Posterior vena cava (tissue), 2 donors: ENCODE data around the gene LMLN. TPM values are rescaled to one million over a fixed set of nuclear protein-coding genes. Genes with fewer than 3 reads are reported as not detected.
"Not testable (repeated sequence)": the region's sequence is repeated elsewhere in the genome, so short reads cannot be mapped to it uniquely, and the experiment has no call there.

Experiments
- DNase-seq: peaks from one replicate; pipeline ENCODE4 v3.0.0-alpha.2; 2020; ENCODE audit warnings: low spot score
- intact Hi-C, 2 donors: fragments of 100-400 bp; cut with DNase I; formaldehyde crosslinking; loops; one replicate each; pipeline versions ENCODE4 v1.14.1 to v1.14.2; 2022 to 2023
- total RNA-seq, 2 donors: library from RNA; stranded (reverse); fragmentation: NEBNext Ultra II Directional; extraction: Animal tissue kit (Norgen Biotek cat#: 25700); gene quantifications; one replicate each; pipeline ENCODE4 v1.2.1, GENCODE V29; 2021
- donor health status: DM: yes; HTN: yes; CAD: no.
- donor health status: DM: yes; HTN: yes; CAD: no.

LMLN gene
- total RNA-seq, 2 donors from 2014 or later = 6.5 to 7.3 TPM

DNA sequence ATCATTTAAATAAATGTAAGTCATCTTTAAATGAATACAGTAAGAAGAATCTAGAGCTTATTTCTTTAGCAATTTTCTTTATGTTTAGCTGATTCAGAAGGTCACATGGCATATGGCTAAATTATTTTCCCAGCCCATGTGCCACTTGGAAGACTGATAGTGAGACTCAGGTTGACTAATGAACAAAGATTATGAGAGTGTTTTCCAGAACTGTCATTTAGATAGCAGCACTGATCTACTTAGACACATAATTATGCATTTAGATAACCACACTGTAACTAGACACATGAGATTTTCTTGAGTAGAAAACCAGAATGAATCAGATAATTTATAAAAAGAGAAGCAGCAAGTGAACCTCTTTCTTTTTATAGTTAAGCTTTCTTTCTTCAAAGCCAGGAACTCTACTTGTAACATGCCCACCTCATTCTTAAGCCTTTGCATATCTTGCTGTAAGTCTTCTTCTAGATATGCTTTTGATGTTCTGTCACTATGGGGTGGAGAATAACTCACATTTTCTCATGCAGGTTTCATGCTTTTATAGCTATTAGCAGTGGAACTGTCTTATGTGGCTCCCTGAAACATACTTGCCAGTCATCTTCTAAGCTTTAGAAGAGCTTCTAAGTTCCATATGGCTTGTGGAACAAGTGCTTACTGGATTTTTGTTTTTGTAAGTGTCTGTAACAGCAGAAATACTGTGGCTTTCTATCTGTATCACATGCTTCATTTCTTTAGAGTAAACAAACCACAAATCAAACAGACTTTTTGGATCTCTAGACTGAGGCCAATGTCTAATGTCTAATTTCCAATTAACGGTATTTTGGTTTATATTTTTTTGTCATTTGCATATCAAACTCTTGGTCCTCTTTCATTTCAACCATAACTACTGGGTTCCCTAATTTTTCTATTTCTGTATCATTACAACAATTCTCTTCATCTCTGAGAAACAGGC lies 101.4 kb downstream of the LMLN start:
- intact Hi-C loops = no loop called here
- no peak for DNase-seq

DNA sequence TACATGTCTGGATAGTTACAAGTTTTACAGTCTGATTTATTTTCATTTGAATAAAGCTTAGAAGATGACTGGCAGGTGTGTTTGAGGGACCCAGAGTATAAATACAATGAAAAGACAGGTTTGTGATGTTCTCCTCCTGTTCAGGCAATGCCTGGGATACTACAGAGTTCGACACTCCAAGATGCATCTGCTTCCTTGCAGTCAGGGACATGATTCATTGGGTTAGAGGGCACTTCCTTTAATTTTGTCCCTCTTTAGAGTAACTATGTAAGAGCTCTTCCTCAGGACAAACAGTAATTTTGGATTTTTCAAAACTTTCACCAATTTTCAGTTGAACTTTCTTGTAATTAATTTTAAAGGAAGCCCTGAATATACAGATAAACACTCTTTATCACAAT lies 102.0 kb downstream of the LMLN start:
- intact Hi-C loops = no loop called here

DNA sequence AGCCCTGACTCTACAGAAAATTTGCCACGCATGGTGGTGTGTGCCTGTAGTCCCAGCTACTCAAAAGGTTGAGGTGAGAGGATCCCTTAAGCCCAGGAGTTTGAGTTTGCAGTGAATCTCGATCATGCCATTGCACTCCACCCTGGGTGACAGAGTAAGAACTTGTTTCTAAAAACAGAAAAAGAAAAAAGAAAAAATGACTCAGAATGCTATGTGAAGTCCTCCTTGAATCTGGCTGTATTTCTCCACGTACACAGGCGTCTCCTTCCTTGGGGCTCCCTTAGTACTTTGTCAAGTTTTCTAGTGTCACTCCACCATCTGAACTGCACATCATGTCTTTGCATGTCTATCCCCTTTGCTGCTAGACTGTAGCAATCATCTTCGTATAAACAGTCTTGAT lies 104.4 kb downstream of the LMLN start:
- no peak for DNase-seq
- intact Hi-C loops = no loop called here

More for the DNA sequence above, 102.0 kb downstream of the LMLN start:
- DNase-seq = no peak

DNA sequence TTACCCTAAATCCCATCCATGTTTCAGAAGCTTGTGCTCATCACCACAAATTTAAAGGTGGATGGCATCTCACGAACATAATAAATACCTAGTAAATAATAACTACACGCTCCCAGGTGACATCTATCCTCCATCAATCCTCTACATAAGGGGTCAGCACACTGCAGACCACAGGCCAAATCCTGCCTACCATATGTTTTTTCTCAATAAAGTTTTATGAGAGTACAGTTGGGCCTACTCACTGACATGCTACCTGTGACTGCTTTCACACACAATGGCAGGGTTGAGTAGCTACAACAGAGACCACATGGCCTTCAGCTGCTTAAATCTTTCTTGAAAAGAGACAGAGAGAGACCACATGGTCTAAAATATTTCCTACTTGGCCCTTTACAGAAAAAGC lies 105.9 kb downstream of the LMLN start:
- intact Hi-C loops = no loop called here

DNA sequence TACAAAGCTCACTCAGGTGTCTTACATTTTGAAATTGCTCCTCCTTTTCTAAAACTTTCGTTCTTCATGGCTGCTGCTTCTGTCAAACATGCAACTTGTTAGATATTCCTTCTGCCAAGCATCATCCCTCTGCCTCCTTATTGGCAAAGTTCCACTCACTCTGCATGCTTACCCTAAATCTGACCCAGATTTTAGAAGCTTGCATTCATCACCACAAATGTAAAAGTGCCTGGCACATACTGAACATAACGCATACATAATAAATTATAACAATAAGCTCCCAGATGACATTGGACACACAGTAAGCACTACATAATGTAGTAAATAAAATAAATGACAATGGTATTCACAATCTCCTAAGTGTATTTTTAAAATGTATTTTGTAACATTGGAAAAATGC lies 107.4 kb downstream of the LMLN start:
- intact Hi-C loops = no loop called here
- no peak for DNase-seq

More for the DNA sequence above, 105.9 kb downstream of the LMLN start:
- no peak for DNase-seq

GRCh38 chr3:198070871-198071270 lies 110.9 kb downstream of the LMLN start:
- intact Hi-C loops = no loop called here
- no peak for DNase-seq

GRCh38 chr3:198071602-198072287 lies 111.7 kb downstream of the LMLN start:
- DNase-seq = no peak
- intact Hi-C loops = no loop called here

DNA sequence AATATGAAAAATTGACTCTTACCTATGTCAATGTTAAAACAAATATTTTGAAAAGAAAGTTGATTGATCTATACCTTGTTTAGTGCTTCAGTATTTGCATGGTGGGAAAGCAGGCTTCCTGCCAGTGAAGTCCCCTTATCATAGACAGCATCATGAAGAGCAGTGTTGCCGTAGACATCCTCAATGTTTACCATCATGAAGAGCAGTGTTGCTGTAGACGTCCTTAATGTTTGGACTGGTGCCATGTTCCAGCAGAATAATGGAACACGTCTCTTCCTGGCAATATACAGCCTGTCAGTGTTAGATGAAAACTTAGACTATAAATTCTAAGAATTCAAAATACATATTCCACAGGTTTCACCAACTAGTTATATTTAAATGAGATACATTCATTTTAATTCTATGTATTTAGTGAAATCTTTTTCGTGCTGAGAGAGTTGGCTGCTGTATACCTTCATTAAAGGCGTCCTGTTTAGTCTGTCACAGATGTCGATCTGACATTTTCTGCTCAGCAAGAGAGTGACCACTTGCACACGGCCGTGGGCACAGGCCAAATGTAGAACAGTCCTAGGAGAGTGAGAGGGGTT lies 116.8 kb downstream of the LMLN start:
- intact Hi-C loops = no loop called here
- no peak for DNase-seq

- DNase-seq = no peak
- intact Hi-C loops = no loop called here
These were observed 119.9 kb downstream of the LMLN start for GRCh38 chr3:198079771-198080520.

DNA sequence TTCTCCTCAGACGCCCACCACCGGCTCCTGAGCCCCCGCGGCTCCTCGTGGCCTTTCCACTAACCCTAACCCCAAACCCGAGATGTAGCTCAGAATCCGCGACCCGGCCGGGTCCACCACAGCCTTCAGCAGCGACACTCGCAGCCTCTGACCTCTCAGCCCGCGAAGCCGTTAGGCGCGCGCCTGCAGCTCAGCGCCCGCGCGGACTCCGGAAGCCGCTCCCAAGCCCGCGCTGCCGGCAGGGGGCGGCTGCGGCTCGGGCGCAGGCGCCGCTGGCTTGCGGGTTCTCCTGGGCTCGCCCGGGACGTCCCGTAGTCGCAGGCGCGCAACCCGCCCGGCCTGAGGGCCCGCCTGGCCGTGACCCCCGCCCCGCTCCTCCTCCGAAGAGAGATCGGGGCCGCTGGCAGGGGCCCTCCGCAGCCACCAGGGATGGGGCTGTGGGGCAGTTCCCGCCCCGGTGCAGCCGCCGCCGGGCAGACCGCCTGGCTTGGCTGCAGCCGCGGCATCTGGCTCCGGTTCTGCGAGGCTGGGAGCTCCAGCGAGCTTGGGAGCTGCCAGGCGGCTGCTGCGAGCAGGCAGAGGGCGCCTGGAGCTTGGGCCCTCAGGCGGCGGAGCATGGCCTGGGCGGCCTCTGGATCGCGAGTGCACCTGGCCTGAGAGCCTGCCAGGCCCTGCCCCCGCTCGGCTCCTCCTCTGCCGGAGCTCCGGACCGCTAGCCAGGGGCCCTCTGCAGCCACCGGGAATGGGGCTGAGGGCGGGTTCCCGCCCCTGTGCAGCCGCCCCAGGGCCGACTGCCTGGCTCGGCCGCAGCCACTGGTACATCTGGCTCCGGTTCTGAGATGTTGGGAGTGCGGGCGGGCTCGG lies 120.7 kb downstream of the LMLN start:
- DNase-seq = peak; percentile 90
- intact Hi-C loops = no loop called here

DNA sequence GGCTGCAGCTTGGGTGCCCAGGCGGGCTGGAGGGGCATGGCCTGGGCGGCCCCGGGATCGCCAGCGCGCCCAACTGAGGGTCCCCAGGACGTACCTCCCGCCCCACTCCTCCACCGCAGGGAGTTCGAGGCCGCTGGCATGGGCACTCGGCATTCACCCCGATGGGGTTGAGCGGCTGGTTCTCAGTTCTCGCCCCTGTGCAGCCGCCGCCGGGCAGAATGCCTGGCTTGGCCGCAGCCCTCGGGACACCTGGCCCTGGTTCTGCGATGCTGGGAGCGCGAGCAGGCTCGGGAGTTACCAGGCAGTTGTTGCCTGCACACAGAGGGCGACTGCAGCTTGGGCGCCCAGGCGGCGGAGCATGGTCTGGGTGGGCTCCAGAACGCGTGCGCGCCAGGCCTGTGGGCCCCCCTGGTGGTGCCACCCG lies 121.4 kb downstream of the LMLN start:
- peak; percentile 65 for DNase-seq
- intact Hi-C loops = no loop called here

DNA sequence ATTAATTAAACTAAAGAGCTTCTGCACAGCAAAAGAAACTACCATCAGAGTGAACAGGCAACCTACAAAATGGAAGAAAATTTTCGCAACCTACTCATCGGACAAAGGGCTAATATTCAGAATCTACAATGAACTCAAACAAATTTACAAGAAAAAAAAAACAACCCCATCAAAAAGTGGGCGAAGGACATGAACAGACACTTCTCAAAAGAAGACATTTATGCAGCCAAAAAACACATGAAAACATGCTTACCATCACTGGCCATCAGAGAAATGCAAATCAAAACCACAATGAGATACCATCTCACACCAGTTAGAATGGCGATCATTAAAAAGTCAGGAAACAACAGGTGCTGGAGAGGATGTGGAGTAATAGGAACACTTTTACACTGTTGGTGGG lies 122.2 kb downstream of the LMLN start:
- DNase-seq, intact Hi-C loops: not testable (repeated sequence)

DNA sequence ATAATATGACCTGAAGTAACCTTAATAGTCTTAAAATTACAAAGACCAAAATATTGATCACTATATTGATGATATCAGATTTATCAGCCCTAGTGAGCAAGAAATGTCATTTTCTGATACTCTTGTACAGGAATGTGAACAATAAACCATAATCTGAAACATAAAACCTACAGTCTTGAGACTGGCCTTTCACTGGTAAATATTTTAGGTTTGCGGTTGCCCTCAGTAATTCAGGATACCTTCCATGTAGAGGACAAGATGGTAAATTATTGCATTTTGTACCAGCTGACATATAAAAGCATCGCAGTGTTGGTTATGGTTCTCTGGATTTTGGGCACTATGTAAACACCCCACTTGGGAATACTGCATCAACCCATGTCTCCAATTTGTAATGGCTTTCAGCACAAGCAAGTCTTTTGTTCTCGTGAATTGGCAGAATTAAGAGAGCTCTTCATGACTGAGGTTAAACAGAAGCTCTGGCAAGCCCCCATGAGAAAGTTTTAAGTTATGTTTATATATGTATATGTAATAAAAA lies 128.5 kb downstream of the LMLN start:
- intact Hi-C loops = no loop called here
- DNase-seq = no peak

GRCh38 chr3:198090795-198091332 lies 130.8 kb downstream of the LMLN start:
- no peak for DNase-seq
- intact Hi-C loops = no loop called here

- intact Hi-C loops = no loop called here
- DNase-seq = no peak
These were observed 132.3 kb downstream of the LMLN start for GRCh38 chr3:198092276-198092675.

DNA sequence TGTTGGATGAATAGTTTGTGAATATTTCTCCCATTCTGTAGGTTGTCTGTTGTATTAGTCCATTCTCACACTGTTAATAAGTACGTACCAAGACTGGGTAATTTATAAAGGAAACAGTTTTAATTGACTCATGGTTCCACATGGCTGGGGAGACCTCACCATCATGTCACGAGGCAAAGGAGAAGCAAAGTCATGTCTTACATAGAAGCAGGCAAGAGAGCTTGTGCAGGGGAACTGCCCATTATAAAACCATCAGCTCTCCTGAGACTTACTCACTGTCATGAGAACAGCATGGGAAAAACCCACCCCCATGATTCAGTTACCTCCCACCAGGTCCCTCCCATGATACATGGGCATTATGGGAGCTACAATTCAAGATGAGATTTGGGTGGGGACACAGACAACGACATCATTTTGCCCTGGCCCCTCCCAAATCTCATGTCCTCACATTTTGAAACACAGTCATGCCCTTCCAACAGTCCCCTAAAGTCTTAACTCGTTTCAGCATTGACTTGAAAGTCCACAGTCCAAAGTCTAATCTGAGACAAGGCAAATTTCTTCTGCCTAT lies 133.2 kb downstream of the LMLN start:
- DNase-seq = no peak
- intact Hi-C loops = no loop called here
